ENCODE data around the gene BCL2.

- TF ChIP-seq POLR2A (IDR thresholded peaks at IDR 0.05) (no peak), CTCF (IDR thresholded peaks at IDR 0.05) (no peak), POLR2AphosphoS5 (IDR thresholded peaks at IDR 0.05) (peak in 1 of 4 donors; percentile 21), EP300 (IDR thresholded peaks at IDR 0.05) (no peak)
These were observed 181.6 kb downstream of the BCL2 start for GRCh38 chr18:63137999-63138435.

Measured in sigmoid colon (tissue), 4 donors.